Epithelial cell of esophagus (primary cell): ENCODE measurements around the gene FGD1.

Experiments used
- DNase-seq: peaks from one replicate; pipeline ENCODE4 v3.0.0; 2010; ENCODE audit warnings: low read depth
- H3K4me3 ChIP-seq: 2 replicates; pipeline ENCODE4 v1.5.1; 2011; ENCODE audit warnings: mild to moderate bottlenecking, low read length, control low read depth
- TF ChIP-seq, protein P1 (sequence below): IDR thresholded peaks from 2 replicates; pipeline ENCODE4 v1.5.1; 2011; ENCODE audit warnings: low read depth, mild to moderate bottlenecking, low read length, control low read depth, inconsistent platforms; ENCODE audit not compliant: insufficient read depth; ENCODE audit errors: missing control alignments

The FGD1 gene

DNA sequence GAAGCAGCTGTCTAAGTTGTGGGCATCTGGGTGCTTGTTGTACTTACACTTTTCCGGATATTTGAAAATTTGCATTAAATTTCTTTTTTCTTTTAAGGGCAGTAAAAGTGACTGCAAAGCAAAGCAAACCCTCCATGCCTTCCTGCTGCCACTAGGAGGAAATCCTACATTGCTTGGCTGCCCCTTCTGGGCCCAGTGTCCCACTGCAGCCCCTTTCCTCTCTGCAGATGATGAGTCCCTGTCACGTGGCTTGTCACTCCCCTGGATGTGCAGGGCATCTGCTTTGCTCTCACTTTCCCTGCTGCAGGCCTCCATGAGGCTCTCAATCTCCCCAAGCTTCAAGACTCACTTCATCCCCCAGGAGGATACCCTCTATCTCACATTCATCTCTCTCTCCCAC, 43.1 kb downstream of the FGD1 start:
- TF ChIP-seq, protein P1, sequence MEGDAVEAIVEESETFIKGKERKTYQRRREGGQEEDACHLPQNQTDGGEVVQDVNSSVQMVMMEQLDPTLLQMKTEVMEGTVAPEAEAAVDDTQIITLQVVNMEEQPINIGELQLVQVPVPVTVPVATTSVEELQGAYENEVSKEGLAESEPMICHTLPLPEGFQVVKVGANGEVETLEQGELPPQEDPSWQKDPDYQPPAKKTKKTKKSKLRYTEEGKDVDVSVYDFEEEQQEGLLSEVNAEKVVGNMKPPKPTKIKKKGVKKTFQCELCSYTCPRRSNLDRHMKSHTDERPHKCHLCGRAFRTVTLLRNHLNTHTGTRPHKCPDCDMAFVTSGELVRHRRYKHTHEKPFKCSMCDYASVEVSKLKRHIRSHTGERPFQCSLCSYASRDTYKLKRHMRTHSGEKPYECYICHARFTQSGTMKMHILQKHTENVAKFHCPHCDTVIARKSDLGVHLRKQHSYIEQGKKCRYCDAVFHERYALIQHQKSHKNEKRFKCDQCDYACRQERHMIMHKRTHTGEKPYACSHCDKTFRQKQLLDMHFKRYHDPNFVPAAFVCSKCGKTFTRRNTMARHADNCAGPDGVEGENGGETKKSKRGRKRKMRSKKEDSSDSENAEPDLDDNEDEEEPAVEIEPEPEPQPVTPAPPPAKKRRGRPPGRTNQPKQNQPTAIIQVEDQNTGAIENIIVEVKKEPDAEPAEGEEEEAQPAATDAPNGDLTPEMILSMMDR = no peak
- H3K4me3 ChIP-seq = no peak overlapping the region
- DNase-seq = no peak

DNA sequence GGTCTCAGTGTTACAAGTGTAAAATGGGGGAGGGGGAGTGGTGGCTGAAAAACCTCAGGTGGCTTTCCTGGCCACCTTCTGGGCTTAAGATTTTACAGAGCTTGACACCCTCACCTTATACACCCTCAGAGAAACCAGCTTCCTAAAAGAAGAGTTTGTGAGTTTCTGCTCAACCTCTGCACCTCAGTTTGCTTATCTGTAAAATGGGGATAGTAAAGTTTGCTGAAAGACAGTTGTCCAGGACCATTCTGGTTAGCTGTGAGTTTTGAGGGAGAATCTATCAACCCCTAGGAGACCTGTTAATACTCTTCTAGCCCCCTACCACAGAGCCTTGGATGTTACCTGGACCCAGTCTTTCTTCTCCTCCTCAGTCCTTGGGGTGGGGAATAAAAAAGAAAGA, 46.1 kb downstream of the FGD1 start:
- no peak overlapping the region for H3K4me3 ChIP-seq
- DNase-seq = no peak
- TF ChIP-seq, protein P1 = no peak

DNA sequence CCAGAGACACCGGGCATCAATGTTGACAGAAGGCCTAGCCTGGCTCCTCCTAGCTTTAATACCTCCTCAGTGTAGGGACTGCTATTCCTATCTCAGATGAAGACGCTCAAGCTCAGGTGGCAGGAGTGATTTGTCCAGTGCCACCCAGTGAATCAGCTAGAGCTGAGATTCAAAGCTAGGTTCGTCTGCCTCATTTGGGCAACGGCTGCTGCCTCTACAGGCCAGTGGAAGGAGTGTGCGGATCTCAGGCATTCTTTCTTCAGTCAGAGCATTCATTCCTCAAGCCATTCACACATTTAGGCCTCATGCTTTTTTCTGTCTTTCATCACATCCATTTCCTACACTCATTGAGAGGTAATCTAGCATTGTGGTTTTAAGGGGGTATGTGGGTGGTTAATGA, 48.6 kb downstream of the FGD1 start:
- TF ChIP-seq, protein P1 = peak; percentile 41
- DNase-seq = peak; percentile 20
- no peak overlapping the region for H3K4me3 ChIP-seq

DNA sequence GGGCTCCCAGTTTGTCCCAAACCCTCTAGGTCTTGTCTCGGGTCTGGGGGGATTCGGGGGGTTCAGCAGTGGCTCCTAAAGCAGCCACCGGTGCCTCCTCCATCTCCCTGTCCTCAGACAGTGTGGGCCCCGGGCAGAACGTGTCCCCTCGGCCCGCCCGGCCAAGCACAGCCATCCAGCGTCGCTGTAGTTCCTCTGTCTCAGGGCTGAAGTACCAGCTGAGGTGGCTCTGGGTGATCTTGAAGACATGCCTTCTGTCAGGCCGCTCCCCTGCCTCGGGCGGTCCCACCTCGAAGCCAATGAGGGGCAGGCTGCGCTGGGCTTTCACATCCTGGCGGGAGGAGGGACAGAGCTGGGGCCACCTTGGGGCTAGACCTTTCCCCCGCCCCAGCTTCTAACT, 50.0 kb downstream of the FGD1 start:
- TF ChIP-seq, protein P1 = no peak
- no peak overlapping the region for H3K4me3 ChIP-seq
- no peak for DNase-seq

DNA sequence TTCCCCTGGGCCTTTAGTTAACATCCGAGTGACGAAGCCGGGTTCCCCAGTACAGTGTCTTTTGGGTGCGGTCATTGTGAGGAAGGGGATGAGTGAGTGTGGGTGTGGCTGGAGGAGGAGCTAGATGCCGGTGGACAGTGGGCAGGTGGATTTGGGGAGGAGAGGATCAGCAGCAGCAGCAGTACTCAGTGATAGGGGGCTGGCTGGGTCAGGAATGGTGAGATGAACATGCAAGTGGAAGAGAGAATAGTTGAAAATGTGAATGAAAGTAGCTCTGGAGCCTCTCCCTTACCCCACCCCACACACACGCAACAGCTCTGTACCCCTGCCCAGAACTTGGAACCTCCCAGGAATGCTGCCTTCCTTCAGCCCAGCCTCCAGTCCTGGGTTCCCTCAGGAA, 51.3 kb downstream of the FGD1 start:
- no peak for DNase-seq
- TF ChIP-seq, protein P1 = no peak
- no peak overlapping the region for H3K4me3 ChIP-seq

DNA sequence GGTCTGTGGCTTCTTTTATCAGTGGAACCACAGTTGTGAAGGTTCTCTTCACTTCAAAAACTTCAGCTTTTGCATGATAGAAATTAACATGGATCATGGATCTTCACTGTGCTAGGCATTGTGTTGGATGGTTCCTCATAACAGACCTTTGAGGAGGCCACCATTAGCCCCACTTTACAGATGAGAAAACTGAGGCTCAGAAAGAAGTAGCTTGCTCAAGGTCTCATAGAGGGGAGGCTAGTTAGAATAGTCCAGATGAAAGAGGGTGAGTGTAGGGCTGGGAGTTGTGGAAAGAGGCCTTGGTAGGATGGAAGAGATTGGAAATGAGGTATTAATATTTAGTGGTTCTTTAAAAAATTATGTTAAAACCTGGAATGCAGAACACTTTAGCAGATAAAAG, 53.2 kb downstream of the FGD1 start:
- H3K4me3 ChIP-seq = no peak overlapping the region
- DNase-seq = no peak
- TF ChIP-seq, protein P1 = no peak

DNA sequence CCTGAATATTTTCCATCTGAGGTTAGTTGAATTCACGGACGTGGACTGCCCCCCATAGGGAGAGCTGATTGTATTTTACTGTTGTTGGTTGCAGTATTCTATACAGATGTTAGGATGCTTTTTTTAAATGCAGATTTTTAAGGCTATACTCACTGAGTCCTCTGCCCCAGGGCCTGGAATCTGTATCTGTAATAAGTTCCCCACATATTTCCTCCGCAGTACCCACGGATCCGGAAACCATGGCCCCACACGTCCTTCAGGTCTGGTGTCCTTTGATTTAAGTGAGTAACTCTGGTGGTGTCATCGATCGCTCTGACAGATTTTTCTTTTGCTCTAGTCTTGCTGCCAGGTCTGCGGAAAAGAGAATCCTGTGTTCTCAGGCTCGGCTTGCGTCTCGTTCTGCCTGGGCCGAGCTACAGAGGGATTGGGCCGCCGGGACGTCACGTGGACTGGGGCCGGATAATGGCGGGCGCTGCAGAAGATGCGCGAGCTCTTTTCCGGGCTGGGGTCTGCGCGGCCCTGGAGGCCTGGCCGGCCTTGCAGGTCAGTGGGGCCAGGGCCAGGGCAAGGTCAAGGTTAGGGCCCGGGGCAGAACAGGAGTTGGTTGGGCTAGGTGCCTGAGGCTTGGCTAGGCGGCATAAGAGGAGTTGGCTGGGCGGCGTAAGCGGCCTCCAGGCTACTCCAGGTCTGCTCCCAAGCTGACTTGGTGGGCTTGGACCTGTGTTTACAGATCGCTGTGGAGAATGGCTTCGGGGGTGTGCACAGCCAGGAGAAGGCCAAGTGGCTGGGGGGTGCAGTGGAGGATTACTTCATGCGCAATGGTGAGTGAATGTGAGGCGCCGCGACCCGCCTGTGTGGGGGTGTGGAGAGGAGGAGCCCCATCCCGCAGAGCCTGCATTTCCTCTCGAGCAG, 55.8 kb downstream of the FGD1 start, which contains the start of gene TSR2:
TSS of gene TSR2 (plus strand) at position 445 of the 912 bp plus-strand sequence. CDS start at position 463, 18 bp downstream.
- TF ChIP-seq, protein P1 = no peak
- peak within 1 kb of the TSS; percentile 85 for H3K4me3 ChIP-seq
- DNase-seq = peak; percentile 86
